Keratinocyte (primary cell): Measurements from ENCODE around the gene SRSF2. TPM values are rescaled to one million over a fixed set of nuclear protein-coding genes. Genes with fewer than 3 reads are reported as not detected.
A peak's percentile ranks its signal among the peaks of the same experiment; 100 is the strongest.

ENCODE experiments used
- DNase-seq: peaks from one replicate; pipeline ENCODE4 v3.0.0-alpha.2; 2011; ENCODE audit warnings: low read depth, missing footprints, low spot score
- FAIRE-seq: peaks from 2 replicates; lab custom pipeline; 2011; peaks lifted over from hg19 to GRCh38; lab: Jason Lieb, UNC
- H2AFZ ChIP-seq: 2 replicates; pipeline ENCODE4 v1.6.0; 2012; ENCODE audit warnings: low read length, control low read depth, inconsistent platforms; ENCODE audit not compliant: control insufficient read depth
- H3K27ac ChIP-seq: 2 replicates; pipeline ENCODE4 v1.5.1; 2011; ENCODE audit warnings: low read length; ENCODE audit not compliant: control insufficient read depth, insufficient read depth
- H3K27me3 ChIP-seq: 3 replicates; pipeline ENCODE4 v1.6.0; 2011; ENCODE audit warnings: low read length; ENCODE audit not compliant: control insufficient read depth, insufficient read depth; ENCODE audit errors: extremely low read depth
- H3K36me3 ChIP-seq, 2 experiments: 2 replicates in 1 of 2; 3 replicates in 1 of 2; pipeline ENCODE4 v1.5.1; 2011; ENCODE audit warnings: low read length in 2 of 2, mild to moderate bottlenecking in 1 of 2; ENCODE audit not compliant: control insufficient read depth in 2 of 2, insufficient read depth in 2 of 2; ENCODE audit errors: extremely low read depth in 1 of 2
- H3K4me1 ChIP-seq: 3 replicates; pipeline ENCODE4 v1.5.1; 2011; ENCODE audit warnings: low read length; ENCODE audit not compliant: control insufficient read depth, insufficient read depth; ENCODE audit errors: extremely low read depth
- H3K4me2 ChIP-seq: 3 replicates; pipeline ENCODE4 v1.6.0; 2011; ENCODE audit warnings: low read depth, low read length; ENCODE audit not compliant: control insufficient read depth, insufficient read depth; ENCODE audit errors: extremely low read depth
- H3K4me3 ChIP-seq, 3 experiments: fragments of 200-600 bp in 1 of 3; sonication (generic) in 1 of 3; 2 replicates in 2 of 3; 3 replicates in 1 of 3; pipeline ENCODE4 v1.5.1; 2011 to 2016; ENCODE audit warnings: low read length in 3 of 3, mild to moderate bottlenecking in 3 of 3, control low read depth in 2 of 3, inconsistent platforms in 1 of 3, low read depth in 1 of 3, mixed read lengths in 1 of 3, mixed run types in 1 of 3, moderate library complexity in 1 of 3; ENCODE audit not compliant: control insufficient read depth in 2 of 3, insufficient read depth in 2 of 3; ENCODE audit errors: extremely low read depth in 1 of 3
- H3K79me2 ChIP-seq: 2 replicates; pipeline ENCODE4 v1.6.0; 2012; ENCODE audit warnings: low read length; ENCODE audit not compliant: control insufficient read depth, insufficient read depth
- H3K9ac ChIP-seq: 3 replicates; pipeline ENCODE4 v1.6.0; 2011; ENCODE audit warnings: low read length; ENCODE audit not compliant: control insufficient read depth, insufficient read depth; ENCODE audit errors: extremely low read depth
- H3K9me1 ChIP-seq: 3 replicates; pipeline ENCODE4 v1.6.0; 2011; ENCODE audit warnings: low read length; ENCODE audit not compliant: control insufficient read depth, insufficient read depth; ENCODE audit errors: extremely low read depth
- H3K9me3 ChIP-seq: 2 replicates; pipeline ENCODE4 v1.5.1; 2012; ENCODE audit warnings: low read depth, low read length; ENCODE audit not compliant: control insufficient read depth
- H4K20me1 ChIP-seq: 3 replicates; pipeline ENCODE4 v1.6.0; 2011; ENCODE audit warnings: low read length; ENCODE audit not compliant: control insufficient read depth, insufficient read depth; ENCODE audit errors: extremely low read depth
- CTCF ChIP-seq, 3 experiments: IDR thresholded peaks in 1 of 3; conservative IDR thresholded peaks in 1 of 3; optimal IDR thresholded peaks in 1 of 3; 2 replicates in 2 of 3; 3 replicates in 1 of 3; pipeline versions ENCODE3 to v1.5.1; 2011; ENCODE audit warnings: low read length in 3 of 3, mild to moderate bottlenecking in 3 of 3, moderate library complexity in 2 of 3, control low read depth in 1 of 3, inconsistent platforms in 1 of 3; ENCODE audit not compliant: insufficient read depth in 2 of 3; ENCODE audit errors: extremely low read depth in 1 of 3
- EZH2 ChIP-seq: IDR thresholded peaks from one replicate; pipeline ENCODE4 v1.6.1; 2012; ENCODE audit warnings: inconsistent platforms, mild to moderate bottlenecking, low read length, moderate library complexity
- dilution Hi-C: fragments of 300-500 bp; cut with MboI; formaldehyde crosslinking; loops from one replicate; pipeline ENCODE4 v1.7.0; 2020; ENCODE audit warnings: low sequenced_read_pairs; ENCODE audit not compliant: extremely low pct_ligation_motif_present
- polyA plus RNA-seq, 5 experiments: library from polyadenylated mRNA; depleted of rRNA in 3 of 5; stranded (reverse) in 3 of 5; stranded (forward) in 1 of 5; unstranded in 1 of 5; fragments of >200 nt; gene quantifications; 1 replicate in 1 of 5; 2 replicates in 3 of 5; 3 replicates in 1 of 5; pipeline versions ENCODE4 v1.2.1 to v1.2.3, GENCODE V29; 2011 to 2012; ENCODE audit warnings: missing spikeins in 2 of 5, low read depth in 1 of 5, low replicate concordance in 1 of 5

The SRSF2 gene
- polyA plus RNA-seq, 1 donor (not counting 4 experiments of a cell fraction or from before 2014, with no cell fraction given), result 249 TPM

- no peaks in the 10 kb centered on the region for H4K20me1 ChIP-seq
- no peak overlapping the region for H3K9ac ChIP-seq
- DNase-seq, result no peak
- peaks cover 0 to 9% of the 10 kb centered on the region in 2 experiments for H3K36me3 ChIP-seq
- no peak overlapping the region for H2AFZ ChIP-seq
- no peaks in the 10 kb centered on the region for H3K9me1 ChIP-seq
- H3K9me3 ChIP-seq, result no peaks in the 10 kb centered on the region
- no peak overlapping the region for H3K4me2 ChIP-seq
- peak; percentile 32 for FAIRE-seq
- peaks cover 24% of the 10 kb centered on the region for H3K4me1 ChIP-seq
- no peak for TF ChIP-seq CTCF (optimal IDR thresholded peaks at IDR 0.05 in 1 of 3, IDR thresholded peaks at IDR 0.05 in 1 of 3, conservative IDR thresholded peaks at IDR 0.05 in 1 of 3; ENCODE audit: extremely low read depth in 1 of 3, insufficient read depth in 2 of 3, low read length in 3 of 3)
- no peak for TF ChIP-seq EZH2
- no peaks in the 10 kb centered on the region for H3K27me3 ChIP-seq
- no peak overlapping the region for H3K27ac ChIP-seq
- H3K4me3 ChIP-seq, result no peak overlapping the region
- H3K79me2 ChIP-seq, result peaks cover 65% of the 10 kb centered on the region
- dilution Hi-C loops, result no loop called here
Measured at GRCh38 chr17:76706817-76707216, 30.3 kb downstream of the SRSF2 start.

- peaks cover 0 to 9% of the 10 kb centered on the region in 2 experiments for H3K36me3 ChIP-seq
- FAIRE-seq (no peak), DNase-seq (no peak)
- H3K4me3 ChIP-seq, result no peak overlapping the region
- TF ChIP-seq CTCF (optimal IDR thresholded peaks at IDR 0.05 in 1 of 3, IDR thresholded peaks at IDR 0.05 in 1 of 3, conservative IDR thresholded peaks at IDR 0.05 in 1 of 3; ENCODE audit: extremely low read depth in 1 of 3, insufficient read depth in 2 of 3, low read length in 3 of 3) (no peak), EZH2 (no peak)
- H2AFZ ChIP-seq, result no peak overlapping the region
- H3K4me2 ChIP-seq, result no peak overlapping the region
- no peaks in the 10 kb centered on the region for H3K27me3 ChIP-seq
- dilution Hi-C loops, result no loop called here
- no peaks in the 10 kb centered on the region for H4K20me1 ChIP-seq
- no peak overlapping the region for H3K9ac ChIP-seq
- H3K79me2 ChIP-seq, result peaks cover 68% of the 10 kb centered on the region
- H3K27ac ChIP-seq, result no peak overlapping the region
- peaks cover 38% of the 10 kb centered on the region for H3K4me1 ChIP-seq
- no peaks in the 10 kb centered on the region for H3K9me3 ChIP-seq
- H3K9me1 ChIP-seq, result peaks cover 4% of the 10 kb centered on the region
Measured at GRCh38 chr17:76704805-76705204, 32.3 kb downstream of the SRSF2 start.
